HCT116 (cell line): Measurements from ENCODE around the gene TM9SF4.

Source experiments
- CTCF ChIP-seq, 3 experiments: fragments of 200-600 bp in 1 of 3; sonication (generic) in 1 of 3; IDR thresholded peaks in 2 of 3; conservative IDR thresholded peaks in 1 of 3; 2 replicates each; pipeline ENCODE4 v1.5.1; 2012 to 2017; ENCODE audit warnings: low read depth in 2 of 3, low read length in 2 of 3, antibody characterized with exemption in 1 of 3, borderline replicate concordance in 1 of 3, control low read depth in 1 of 3, mild to moderate bottlenecking in 1 of 3, mixed read lengths in 1 of 3, mixed run types in 1 of 3, moderate library complexity in 1 of 3; ENCODE audit not compliant: insufficient read depth in 1 of 3
- EZH2 ChIP-seq: fragments of 200-600 bp; sonication (generic); IDR thresholded peaks from 2 replicates; pipeline ENCODE4 v1.6.1; 2017; ENCODE audit warnings: antibody characterized with exemption, mixed run types
- MAX ChIP-seq: IDR thresholded peaks from 2 replicates; pipeline ENCODE4 v1.6.1; 2012
- POLR2A ChIP-seq: IDR thresholded peaks from 2 replicates; pipeline ENCODE4 v1.7.0; 2011; ENCODE audit warnings: borderline replicate concordance; ENCODE audit not compliant: insufficient read depth, insufficient read length; ENCODE audit errors: extremely low read depth
- SIN3A ChIP-seq: IDR thresholded peaks from 2 replicates; pipeline ENCODE4 v1.6.1; 2012; ENCODE audit warnings: low read depth
- SP1 ChIP-seq: IDR thresholded peaks from 2 replicates; pipeline ENCODE4 v1.6.1; 2012; ENCODE audit warnings: low read depth
- SRF ChIP-seq: IDR thresholded peaks from 2 replicates; pipeline ENCODE4 v1.6.1; 2012; ENCODE audit warnings: low read depth
- YY1 ChIP-seq: IDR thresholded peaks from 2 replicates; pipeline ENCODE4 v1.6.1; 2011; ENCODE audit warnings: low read length, low read depth, moderate library complexity, mild to moderate bottlenecking; ENCODE audit not compliant: insufficient replicate concordance; ENCODE audit errors: extremely low read depth
- ZBTB33 ChIP-seq: IDR thresholded peaks from 2 replicates; pipeline ENCODE4 v1.6.1; 2011; ENCODE audit warnings: mild to moderate bottlenecking, low read length, moderate library complexity; ENCODE audit not compliant: insufficient replicate concordance; ENCODE audit errors: extremely low read depth
- ZNF274 ChIP-seq: fragments of 200-500 bp; sonication (Bioruptor generic); IDR thresholded peaks from 2 replicates; pipeline ENCODE4 v1.6.1; 2014; ENCODE audit warnings: mild to moderate bottlenecking, low read depth, low read length, inconsistent platforms
- TF ChIP-seq, protein P1 (sequence below): IDR thresholded peaks from 2 replicates; pipeline ENCODE4 v1.6.1; 2012

GRCh38 chr20:32153771-32154170, 44.3 kb downstream of the TM9SF4 start:
- TF ChIP-seq MAX = no peak
- TF ChIP-seq ZBTB33 = no peak
- no peak for TF ChIP-seq ZNF274
- TF ChIP-seq, protein P1, sequence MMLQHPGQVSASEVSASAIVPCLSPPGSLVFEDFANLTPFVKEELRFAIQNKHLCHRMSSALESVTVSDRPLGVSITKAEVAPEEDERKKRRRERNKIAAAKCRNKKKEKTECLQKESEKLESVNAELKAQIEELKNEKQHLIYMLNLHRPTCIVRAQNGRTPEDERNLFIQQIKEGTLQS = no peak
- no peak for TF ChIP-seq EZH2
- TF ChIP-seq POLR2A = no peak
- TF ChIP-seq SIN3A = no peak
- TF ChIP-seq CTCF (IDR thresholded peaks at IDR 0.05 in 2 of 3, conservative IDR thresholded peaks at IDR 0.05 in 1 of 3; ENCODE audit: borderline replicate concordance in 1 of 3, insufficient read depth in 1 of 3, low read depth in 2 of 3, low read length in 2 of 3) = no peak
- no peak for TF ChIP-seq YY1
- TF ChIP-seq SP1 = no peak
- TF ChIP-seq SRF = no peak
